HL-60 (cell line): ENCODE results near the gene SLC25A48.
"Not testable (repeated sequence)": the region's sequence is repeated elsewhere in the genome, so short reads cannot be mapped to it uniquely, and the experiment has no call there.

ENCODE experiments used
- DNase-seq, 2 experiments: peaks; one replicate each; pipeline ENCODE4 v3.0.0-alpha.2; 2010 to 2020; ENCODE audit warnings: low read depth in 1 of 2, low spot score in 1 of 2
- H3K27ac ChIP-seq: fragments of 250-450 bp; sonication (Bioruptor Pico); replicated peaks from 2 replicates; pipeline ENCODE4 v1.5.1; 2020; ENCODE audit warnings: mild to moderate bottlenecking, moderate library complexity
- H3K27me3 ChIP-seq: fragments of 250-450 bp; sonication (Bioruptor Pico); 2 replicates; pipeline ENCODE4 v1.5.1; 2021; ENCODE audit warnings: mild to moderate bottlenecking, moderate library complexity; ENCODE audit not compliant: insufficient read depth, poor library complexity, severe bottlenecking
- H3K4me3 ChIP-seq: replicated peaks from 2 replicates; pipeline ENCODE4 v1.5.1; 2011; ENCODE audit warnings: mild to moderate bottlenecking, control low read depth, low read length; ENCODE audit not compliant: insufficient read depth
- GABPA ChIP-seq: IDR thresholded peaks from 2 replicates; pipeline ENCODE4 v1.6.1; 2012; ENCODE audit warnings: low read depth
- POLR2AphosphoS5 ChIP-seq: IDR thresholded peaks from 2 replicates; pipeline ENCODE4 v1.6.1; 2012; ENCODE audit warnings: low read depth
- SPI1 ChIP-seq: IDR thresholded peaks from 2 replicates; pipeline ENCODE4 v1.6.1; 2012; ENCODE audit warnings: low read depth, mild to moderate bottlenecking, borderline replicate concordance
- TF ChIP-seq, protein P1 (sequence below): IDR thresholded peaks from 2 replicates; pipeline ENCODE4 v1.6.1; 2012; ENCODE audit warnings: low read depth; ENCODE audit not compliant: insufficient replicate concordance
- TF ChIP-seq, protein P2 (sequence below): IDR thresholded peaks from one replicate; pipeline ENCODE4 v1.5.1; 2011; ENCODE audit warnings: low read length, control low read depth, inconsistent platforms; ENCODE audit not compliant: insufficient read depth

SLC25A48 gene

DNA sequence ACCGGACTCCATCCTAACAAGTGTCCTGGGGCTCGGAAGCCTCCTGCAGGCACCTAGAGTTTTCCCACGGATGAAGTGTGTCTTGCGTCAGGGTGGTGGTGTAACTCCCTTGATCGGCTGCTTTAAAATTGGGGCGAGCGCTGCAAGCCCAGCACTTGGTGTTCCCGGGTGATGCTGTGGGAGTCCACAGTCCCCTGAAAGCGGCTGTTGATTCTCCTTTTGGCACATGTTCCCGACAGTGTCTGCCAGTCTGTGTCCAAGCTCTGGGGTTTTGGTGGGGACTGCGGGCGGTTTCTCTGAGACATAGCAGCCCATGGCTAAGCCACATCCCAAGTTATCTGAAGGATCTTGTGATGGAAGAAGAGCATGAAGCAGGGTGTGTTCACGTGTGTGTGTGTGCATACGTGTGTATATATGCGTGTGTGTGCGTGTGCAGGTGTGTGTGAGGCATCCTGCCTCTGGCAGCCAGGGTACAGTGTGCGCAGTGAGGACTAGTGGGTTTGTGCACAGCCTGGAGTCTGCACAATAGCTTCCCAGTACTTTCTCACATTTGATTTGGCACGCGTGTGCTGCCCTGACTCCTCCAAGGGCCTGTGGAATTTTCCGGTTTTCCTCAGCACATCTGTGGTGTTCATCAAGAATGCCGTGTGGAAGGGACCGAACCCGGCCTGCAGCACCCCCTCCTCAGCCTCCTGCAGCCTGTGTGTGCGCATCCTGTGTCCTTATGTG is 16.9 kb downstream of the SLC25A48 start:
- Histone ChIP-seq H3K27me3 (no peaks in the 10 kb centered on the region), H3K27ac (no peak overlapping the region), H3K4me3 (no peak overlapping the region)
- TF ChIP-seq, protein P1, sequence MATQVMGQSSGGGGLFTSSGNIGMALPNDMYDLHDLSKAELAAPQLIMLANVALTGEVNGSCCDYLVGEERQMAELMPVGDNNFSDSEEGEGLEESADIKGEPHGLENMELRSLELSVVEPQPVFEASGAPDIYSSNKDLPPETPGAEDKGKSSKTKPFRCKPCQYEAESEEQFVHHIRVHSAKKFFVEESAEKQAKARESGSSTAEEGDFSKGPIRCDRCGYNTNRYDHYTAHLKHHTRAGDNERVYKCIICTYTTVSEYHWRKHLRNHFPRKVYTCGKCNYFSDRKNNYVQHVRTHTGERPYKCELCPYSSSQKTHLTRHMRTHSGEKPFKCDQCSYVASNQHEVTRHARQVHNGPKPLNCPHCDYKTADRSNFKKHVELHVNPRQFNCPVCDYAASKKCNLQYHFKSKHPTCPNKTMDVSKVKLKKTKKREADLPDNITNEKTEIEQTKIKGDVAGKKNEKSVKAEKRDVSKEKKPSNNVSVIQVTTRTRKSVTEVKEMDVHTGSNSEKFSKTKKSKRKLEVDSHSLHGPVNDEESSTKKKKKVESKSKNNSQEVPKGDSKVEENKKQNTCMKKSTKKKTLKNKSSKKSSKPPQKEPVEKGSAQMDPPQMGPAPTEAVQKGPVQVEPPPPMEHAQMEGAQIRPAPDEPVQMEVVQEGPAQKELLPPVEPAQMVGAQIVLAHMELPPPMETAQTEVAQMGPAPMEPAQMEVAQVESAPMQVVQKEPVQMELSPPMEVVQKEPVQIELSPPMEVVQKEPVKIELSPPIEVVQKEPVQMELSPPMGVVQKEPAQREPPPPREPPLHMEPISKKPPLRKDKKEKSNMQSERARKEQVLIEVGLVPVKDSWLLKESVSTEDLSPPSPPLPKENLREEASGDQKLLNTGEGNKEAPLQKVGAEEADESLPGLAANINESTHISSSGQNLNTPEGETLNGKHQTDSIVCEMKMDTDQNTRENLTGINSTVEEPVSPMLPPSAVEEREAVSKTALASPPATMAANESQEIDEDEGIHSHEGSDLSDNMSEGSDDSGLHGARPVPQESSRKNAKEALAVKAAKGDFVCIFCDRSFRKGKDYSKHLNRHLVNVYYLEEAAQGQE = no peak
- TF ChIP-seq SPI1 (no peak), POLR2AphosphoS5 (no peak), GABPA (no peak)
- TF ChIP-seq, protein P2, sequence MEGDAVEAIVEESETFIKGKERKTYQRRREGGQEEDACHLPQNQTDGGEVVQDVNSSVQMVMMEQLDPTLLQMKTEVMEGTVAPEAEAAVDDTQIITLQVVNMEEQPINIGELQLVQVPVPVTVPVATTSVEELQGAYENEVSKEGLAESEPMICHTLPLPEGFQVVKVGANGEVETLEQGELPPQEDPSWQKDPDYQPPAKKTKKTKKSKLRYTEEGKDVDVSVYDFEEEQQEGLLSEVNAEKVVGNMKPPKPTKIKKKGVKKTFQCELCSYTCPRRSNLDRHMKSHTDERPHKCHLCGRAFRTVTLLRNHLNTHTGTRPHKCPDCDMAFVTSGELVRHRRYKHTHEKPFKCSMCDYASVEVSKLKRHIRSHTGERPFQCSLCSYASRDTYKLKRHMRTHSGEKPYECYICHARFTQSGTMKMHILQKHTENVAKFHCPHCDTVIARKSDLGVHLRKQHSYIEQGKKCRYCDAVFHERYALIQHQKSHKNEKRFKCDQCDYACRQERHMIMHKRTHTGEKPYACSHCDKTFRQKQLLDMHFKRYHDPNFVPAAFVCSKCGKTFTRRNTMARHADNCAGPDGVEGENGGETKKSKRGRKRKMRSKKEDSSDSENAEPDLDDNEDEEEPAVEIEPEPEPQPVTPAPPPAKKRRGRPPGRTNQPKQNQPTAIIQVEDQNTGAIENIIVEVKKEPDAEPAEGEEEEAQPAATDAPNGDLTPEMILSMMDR = no peak
- DNase-seq = no peak

DNA sequence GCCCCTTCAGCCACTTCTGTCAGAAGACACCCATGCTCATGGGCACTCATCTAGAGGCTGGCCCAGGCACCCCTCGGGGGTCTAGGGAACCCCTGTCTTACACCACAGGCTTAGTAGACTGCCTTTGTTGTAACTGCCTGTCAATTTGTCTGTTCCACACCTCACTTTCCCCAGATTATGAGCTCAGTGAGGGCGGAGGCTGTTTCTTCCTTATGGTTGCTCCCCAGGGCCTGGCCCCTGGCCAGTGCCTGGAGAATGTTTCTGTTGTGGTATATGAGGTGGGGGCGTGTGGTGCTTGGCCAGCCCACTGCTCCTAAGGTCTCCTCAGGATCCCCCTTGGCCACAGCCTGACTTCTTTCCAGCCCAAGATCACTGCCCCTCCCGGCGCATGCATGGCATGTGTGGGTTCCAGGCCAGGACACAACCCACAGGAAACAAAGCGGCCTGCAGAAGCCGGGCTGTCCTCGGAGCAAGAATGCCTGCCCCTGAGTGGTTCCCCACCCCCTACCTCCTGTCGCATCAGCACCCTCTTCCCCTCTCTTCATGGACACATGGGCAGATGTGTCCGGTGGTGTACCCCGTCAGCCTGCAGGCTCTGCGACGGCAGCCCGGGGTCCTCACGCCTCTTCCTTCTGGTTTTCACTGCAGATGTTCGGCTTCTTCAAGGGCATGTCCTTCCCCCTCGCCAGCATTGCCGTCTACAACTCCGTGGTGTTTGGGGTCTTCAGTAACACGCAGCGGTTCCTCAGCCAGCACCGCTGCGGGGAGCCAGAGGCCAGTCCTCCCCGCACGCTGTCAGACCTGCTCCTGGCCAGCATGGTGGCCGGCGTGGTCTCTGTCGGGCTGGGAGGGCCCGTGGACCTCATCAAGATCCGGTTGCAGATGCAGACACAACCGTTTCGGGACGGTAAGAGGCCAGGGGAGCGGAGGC is 17.7 kb downstream of the SLC25A48 start:
- Histone ChIP-seq H3K4me3 (no peak overlapping the region), H3K27ac (no peak overlapping the region), H3K27me3 (no peaks in the 10 kb centered on the region)
- no peak for TF ChIP-seq SPI1
- TF ChIP-seq, protein P2 = no peak
- TF ChIP-seq POLR2AphosphoS5 = no peak
- no peak for TF ChIP-seq GABPA
- TF ChIP-seq, protein P1 = no peak
- DNase-seq = no peak

DNA sequence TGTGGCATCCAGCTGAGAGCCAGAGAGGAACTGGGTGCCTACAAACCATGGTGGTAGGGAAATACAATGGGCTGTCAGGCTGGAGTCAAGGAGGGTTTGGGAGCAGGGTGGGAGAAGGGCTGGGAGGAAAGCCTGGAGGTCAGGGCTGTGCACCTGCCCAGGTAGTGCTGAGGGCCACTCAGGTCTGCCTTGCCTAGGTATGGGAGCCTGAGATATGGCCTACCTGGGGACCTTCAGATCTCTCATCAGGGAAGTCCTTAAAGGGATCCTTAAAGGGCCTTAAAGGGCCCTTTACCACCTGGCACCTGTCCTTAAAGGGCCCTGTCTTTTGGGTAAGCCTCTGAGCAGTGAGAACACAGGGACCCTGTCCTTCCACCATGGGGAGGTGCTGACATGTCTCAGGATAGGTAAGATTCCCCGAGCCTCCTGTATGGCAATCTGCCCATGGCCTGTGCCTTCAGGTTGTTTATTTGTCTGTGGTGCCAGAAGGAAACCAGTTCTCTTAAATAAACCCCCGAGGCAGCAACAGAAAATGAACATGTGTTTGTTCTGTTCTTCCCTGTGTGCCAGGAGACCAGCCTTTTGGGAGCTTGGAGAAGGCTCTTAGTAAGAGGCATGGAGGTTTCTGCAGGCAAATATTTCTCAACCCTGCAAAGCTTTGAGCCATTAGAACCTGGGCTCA is 23.3 kb downstream of the SLC25A48 start:
- no peak overlapping the region for H3K27ac ChIP-seq
- no peak overlapping the region for H3K4me3 ChIP-seq
- DNase-seq = no peak
- TF ChIP-seq POLR2AphosphoS5 = no peak
- TF ChIP-seq SPI1 = no peak
- TF ChIP-seq, protein P2 = no peak
- no peaks in the 10 kb centered on the region for H3K27me3 ChIP-seq

DNA sequence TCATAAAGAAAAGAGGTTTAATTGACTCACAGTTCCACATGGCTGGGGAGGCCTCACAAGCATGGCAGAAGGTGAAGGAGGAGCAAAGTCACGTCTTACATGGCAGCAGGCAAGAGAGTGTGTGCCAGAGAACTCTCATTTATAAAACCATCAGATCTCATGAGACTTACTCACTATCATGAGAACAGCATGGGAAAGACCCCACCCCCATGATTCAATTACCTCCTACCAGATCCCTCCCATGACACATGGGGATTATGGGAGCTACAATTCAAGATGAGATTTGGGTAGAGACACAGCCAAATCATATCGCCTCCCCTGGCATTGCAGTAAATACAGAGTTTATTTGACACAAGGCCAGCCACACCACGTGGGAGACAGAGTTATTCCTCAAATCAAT is 24.7 kb downstream of the SLC25A48 start:
- not testable (repeated sequence) for H3K27ac ChIP-seq, H3K27me3 ChIP-seq, H3K4me3 ChIP-seq, DNase-seq
